ENCODE data around the gene NAGPA. TPM values are rescaled to one million over a fixed set of nuclear protein-coding genes. Genes with fewer than 3 reads are reported as not detected.

The NAGPA gene
- total and polyA plus RNA-seq, 4 donors, result 6.9 to 15.1 (median 8.9) TPM

DNA sequence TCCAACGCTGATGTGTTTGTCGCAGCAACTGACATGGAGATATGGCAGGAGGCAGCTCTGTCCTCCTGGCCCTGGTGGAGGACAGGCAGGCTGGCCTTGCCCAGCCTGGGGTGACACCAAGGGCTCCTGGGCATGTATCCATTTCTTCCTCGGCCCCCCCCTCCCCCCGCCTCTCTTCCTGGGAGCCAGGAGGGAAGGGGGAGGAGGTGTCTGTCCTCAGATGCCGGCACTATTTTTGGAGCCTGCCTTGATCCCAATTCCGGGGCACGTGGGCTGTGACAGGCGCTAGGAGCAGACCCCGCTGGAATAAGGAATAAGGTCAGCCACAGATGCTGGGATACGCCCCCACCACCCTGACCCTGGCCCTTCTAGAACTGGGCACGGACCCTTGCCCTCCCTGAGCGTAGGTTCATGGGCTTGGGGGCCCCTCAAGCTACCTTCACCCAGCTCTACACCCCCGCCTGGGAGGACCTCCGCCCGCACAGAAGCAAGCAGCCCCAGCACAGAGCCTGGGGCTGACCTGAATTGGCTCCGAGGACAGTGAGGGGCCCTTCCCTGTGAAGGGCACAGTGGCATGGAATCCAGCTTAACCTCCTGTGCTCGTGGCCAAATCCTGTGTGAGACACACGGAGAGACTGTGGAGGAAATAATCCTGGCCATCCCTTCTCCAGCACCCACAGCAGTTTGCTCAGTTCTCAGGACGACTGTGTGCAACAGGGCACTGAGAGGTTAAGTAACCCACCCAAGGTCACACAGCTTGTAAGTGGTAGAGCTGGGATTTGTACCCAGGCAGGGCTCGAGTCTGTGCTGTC is 51.5 kb downstream of the NAGPA start:
- WGBS (ENCODE audit: insufficient coverage), result 50% methylated on average over 16 of the region's 20 CpGs
- Histone ChIP-seq H3K9me3 (ENCODE audit: control insufficient read depth, insufficient read depth, low read length) (no peaks in the 10 kb centered on the region), H3K4me3 (ENCODE audit: low read depth, low read length) (no peak overlapping the region), H3K4me1 (ENCODE audit: control insufficient read depth, insufficient read depth, low read length) (peaks cover 6% of the 10 kb centered on the region), H3K27me3 (ENCODE audit: control insufficient read depth, insufficient read depth, low read length) (peaks cover 4% of the 10 kb centered on the region), H3K36me3 (ENCODE audit: control insufficient read depth, insufficient read depth, low read length) (no peaks in the 10 kb centered on the region), H3K27ac (ENCODE audit: low read depth, low read length) (no peak overlapping the region)
- no peak for DNase-seq (ENCODE audit: low read depth in 4 of 6, low spot score in 6 of 6)

DNA sequence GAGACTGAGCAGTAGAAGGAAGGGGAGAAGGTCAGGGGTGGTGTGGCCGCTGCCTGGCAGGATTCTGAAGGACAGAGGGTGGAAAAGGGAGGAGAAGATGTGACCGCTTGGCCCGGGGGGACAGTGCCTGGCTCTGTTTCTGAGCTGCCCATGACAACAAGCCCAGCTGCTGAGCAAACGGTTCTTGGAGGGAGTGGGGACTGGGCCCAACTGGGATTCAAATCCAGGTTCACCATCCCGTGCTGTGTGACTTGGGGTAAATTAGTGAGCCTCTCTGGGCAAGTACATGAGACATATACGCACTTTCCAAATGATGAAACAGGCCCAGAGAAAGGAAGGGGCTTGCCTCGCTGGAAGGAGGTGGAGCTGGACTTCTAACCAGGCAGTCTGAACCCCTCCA is 52.3 kb downstream of the NAGPA start:
- peaks cover 6% of the 10 kb centered on the region for H3K4me1 ChIP-seq (ENCODE audit: control insufficient read depth, insufficient read depth, low read length)
- H3K9me3 ChIP-seq (ENCODE audit: control insufficient read depth, insufficient read depth, low read length), result no peaks in the 10 kb centered on the region
- no peak overlapping the region for H3K4me3 ChIP-seq (ENCODE audit: low read depth, low read length)
- no peaks in the 10 kb centered on the region for H3K27me3 ChIP-seq (ENCODE audit: control insufficient read depth, insufficient read depth, low read length)
- 84% methylated on average over 6 of the region's 7 CpGs for WGBS (ENCODE audit: insufficient coverage)
- no peak for DNase-seq (ENCODE audit: low read depth in 4 of 6, low spot score in 6 of 6)
- no peaks in the 10 kb centered on the region for H3K36me3 ChIP-seq (ENCODE audit: control insufficient read depth, insufficient read depth, low read length)
- H3K27ac ChIP-seq (ENCODE audit: low read depth, low read length), result no peak overlapping the region

- WGBS (ENCODE audit: insufficient coverage), result 82% methylated on average over 6 of the region's 10 CpGs
- H3K27me3 ChIP-seq (ENCODE audit: control insufficient read depth, insufficient read depth, low read length), result no peaks in the 10 kb centered on the region
- H3K4me1 ChIP-seq (ENCODE audit: control insufficient read depth, insufficient read depth, low read length), result peaks cover 6% of the 10 kb centered on the region
- H3K9me3 ChIP-seq (ENCODE audit: control insufficient read depth, insufficient read depth, low read length), result no peaks in the 10 kb centered on the region
- H3K4me3 ChIP-seq (ENCODE audit: low read depth, low read length), result no peak overlapping the region
- no peak for DNase-seq (ENCODE audit: low read depth in 4 of 6, low spot score in 6 of 6)
- H3K27ac ChIP-seq (ENCODE audit: low read depth, low read length), result no peak overlapping the region
- H3K36me3 ChIP-seq (ENCODE audit: control insufficient read depth, insufficient read depth, low read length), result no peaks in the 10 kb centered on the region
These were observed 53.0 kb downstream of the NAGPA start for GRCh38 chr16:4980691-4981090.

- H3K4me3 ChIP-seq (ENCODE audit: low read depth, low read length), result no peak overlapping the region
- H3K27ac ChIP-seq (ENCODE audit: low read depth, low read length), result no peak overlapping the region
- DNase-seq (ENCODE audit: low read depth in 4 of 6, low spot score in 6 of 6), result no peak
- no peaks in the 10 kb centered on the region for H3K9me3 ChIP-seq (ENCODE audit: control insufficient read depth, insufficient read depth, low read length)
- no peaks in the 10 kb centered on the region for H3K36me3 ChIP-seq (ENCODE audit: control insufficient read depth, insufficient read depth, low read length)
- H3K4me1 ChIP-seq (ENCODE audit: control insufficient read depth, insufficient read depth, low read length), result peaks cover 6% of the 10 kb centered on the region
- no peaks in the 10 kb centered on the region for H3K27me3 ChIP-seq (ENCODE audit: control insufficient read depth, insufficient read depth, low read length)
- 80% methylated on average over 23 of the region's 25 CpGs for WGBS (ENCODE audit: insufficient coverage)
These were observed 53.7 kb downstream of the NAGPA start for GRCh38 chr16:4979736-4980660.

GRCh38 chr16:4979164-4979563 is 54.6 kb downstream of the NAGPA start:
- Histone ChIP-seq H3K36me3 (ENCODE audit: control insufficient read depth, insufficient read depth, low read length) (no peaks in the 10 kb centered on the region), H3K27me3 (ENCODE audit: control insufficient read depth, insufficient read depth, low read length) (no peaks in the 10 kb centered on the region), H3K9me3 (ENCODE audit: control insufficient read depth, insufficient read depth, low read length) (no peaks in the 10 kb centered on the region), H3K27ac (ENCODE audit: low read depth, low read length) (no peak overlapping the region), H3K4me1 (ENCODE audit: control insufficient read depth, insufficient read depth, low read length) (peaks cover 6% of the 10 kb centered on the region), H3K4me3 (ENCODE audit: low read depth, low read length) (no peak overlapping the region)
- DNase-seq (ENCODE audit: low read depth in 4 of 6, low spot score in 6 of 6), result no peak
- 95% methylated on average over 7 of the region's 7 CpGs for WGBS (ENCODE audit: insufficient coverage)

- peaks cover 2% of the 10 kb centered on the region for H3K9me3 ChIP-seq (ENCODE audit: control insufficient read depth, insufficient read depth, low read length)
- no peak for DNase-seq (ENCODE audit: low read depth in 4 of 6, low spot score in 6 of 6)
- H3K36me3 ChIP-seq (ENCODE audit: control insufficient read depth, insufficient read depth, low read length), result no peaks in the 10 kb centered on the region
- WGBS (ENCODE audit: insufficient coverage), result 69% methylated on average over 4 of the region's 5 CpGs
- no peaks in the 10 kb centered on the region for H3K27me3 ChIP-seq (ENCODE audit: control insufficient read depth, insufficient read depth, low read length)
- no peak overlapping the region for H3K27ac ChIP-seq (ENCODE audit: low read depth, low read length)
- no peaks in the 10 kb centered on the region for H3K4me1 ChIP-seq (ENCODE audit: control insufficient read depth, insufficient read depth, low read length)
- no peak overlapping the region for H3K4me3 ChIP-seq (ENCODE audit: low read depth, low read length)
These were observed 57.1 kb downstream of the NAGPA start for GRCh38 chr16:4976611-4977145.

- peaks cover 2% of the 10 kb centered on the region for H3K9me3 ChIP-seq (ENCODE audit: control insufficient read depth, insufficient read depth, low read length)
- DNase-seq (ENCODE audit: low read depth in 4 of 6, low spot score in 6 of 6), result no peak
- H3K4me1 ChIP-seq (ENCODE audit: control insufficient read depth, insufficient read depth, low read length), result no peaks in the 10 kb centered on the region
- H3K4me3 ChIP-seq (ENCODE audit: low read depth, low read length), result no peak overlapping the region
- H3K27ac ChIP-seq (ENCODE audit: low read depth, low read length), result no peak overlapping the region
- 100% methylated on average over 1 of the region's 2 CpGs for WGBS (ENCODE audit: insufficient coverage)
- no peaks in the 10 kb centered on the region for H3K27me3 ChIP-seq (ENCODE audit: control insufficient read depth, insufficient read depth, low read length)
- H3K36me3 ChIP-seq (ENCODE audit: control insufficient read depth, insufficient read depth, low read length), result no peaks in the 10 kb centered on the region
These were observed 57.7 kb downstream of the NAGPA start for GRCh38 chr16:4976079-4976478.

Other genes with a start within 250 kb of the NAGPA start
- under 1 TPM in 1 of 2 donors, not detected in 1; 0.28 TPM for gene SEPTIN12, start 245.6 kb downstream of the NAGPA start, total RNA-seq
- under 1 TPM; 0.47 to 1.00 TPM for gene SEPTIN12, start 245.6 kb downstream of the NAGPA start, polyA plus RNA-seq (ENCODE audit: insufficient read length in 2 of 2)
- not detected for gene SMIM22, start 238.6 kb downstream of the NAGPA start, total RNA-seq
- gene SMIM22, start 238.6 kb downstream of the NAGPA start, polyA plus RNA-seq (ENCODE audit: insufficient read length in 2 of 2), result 1 to 10 TPM; 1.4 to 2.4 TPM
- 10 to 100 TPM; 42.3 to 56.3 TPM for gene ROGDI, start 231.3 kb downstream of the NAGPA start, total RNA-seq
- gene ROGDI, start 231.3 kb downstream of the NAGPA start, polyA plus RNA-seq (ENCODE audit: insufficient read length in 2 of 2), result 100 to 1,000 TPM; 123 to 134 TPM
- 10 to 100 TPM; 52.5 to 55.2 TPM for gene GLYR1, start 186.6 kb downstream of the NAGPA start, total RNA-seq
- gene GLYR1, start 186.6 kb downstream of the NAGPA start, polyA plus RNA-seq (ENCODE audit: insufficient read length in 2 of 2), result 100 to 1,000 TPM; 106 to 134 TPM
- gene UBN1, start 186.5 kb downstream of the NAGPA start, total RNA-seq, result 10 to 100 TPM; 13.8 to 17.5 TPM
- 10 to 100 TPM; 15.6 to 17.1 TPM for gene UBN1, start 186.5 kb downstream of the NAGPA start, polyA plus RNA-seq (ENCODE audit: insufficient read length in 2 of 2)
- gene PPL, start 96.8 kb downstream of the NAGPA start, total RNA-seq, result 1 to 10 TPM; 2.7 to 3.8 TPM
- gene PPL, start 96.8 kb downstream of the NAGPA start, polyA plus RNA-seq (ENCODE audit: insufficient read length in 2 of 2), result 1 to 10 TPM; 3.6 to 5.6 TPM
- 1 to 10 TPM; 1.6 to 4.5 TPM for gene SEC14L5, start 75.6 kb downstream of the NAGPA start, total RNA-seq
- gene SEC14L5, start 75.6 kb downstream of the NAGPA start, polyA plus RNA-seq (ENCODE audit: insufficient read length in 2 of 2), result 1 to 10 TPM in 1 of 2 donors, under 1 TPM in 1; 0.93 to 1.8 TPM
- 100 to 1,000 TPM in 1 of 2 donors, 10 to 100 TPM in 1; 48.6 to 416 TPM for gene C16orf89, start 32.0 kb upstream of the NAGPA start, total RNA-seq
- gene C16orf89, start 32.0 kb upstream of the NAGPA start, polyA plus RNA-seq (ENCODE audit: insufficient read length in 2 of 2), result 10 to 100 TPM; 17.7 to 71.9 TPM
- gene ALG1, start 37.9 kb upstream of the NAGPA start, total RNA-seq, result 10 to 100 TPM; 14.5 to 24.1 TPM
- 10 to 100 TPM; 19.9 to 22.3 TPM for gene ALG1, start 37.9 kb upstream of the NAGPA start, polyA plus RNA-seq (ENCODE audit: insufficient read length in 2 of 2)
- 1 to 10 TPM; 6.7 to 8.0 TPM for gene EEF2KMT, start 63.9 kb upstream of the NAGPA start, total RNA-seq
- 10 to 100 TPM; 15.0 to 15.3 TPM for gene EEF2KMT, start 63.9 kb upstream of the NAGPA start, polyA plus RNA-seq (ENCODE audit: insufficient read length in 2 of 2)